GM20000 (cell line): ENCODE measurements around the gene R3HCC1L.

Experiments
- DNase-seq: peaks from one replicate; pipeline ENCODE4 v3.0.0; 2012; ENCODE audit warnings: low spot score
- CTCF ChIP-seq: IDR thresholded peaks from 2 replicates; pipeline ENCODE4 v1.5.1; 2012; ENCODE audit warnings: mild to moderate bottlenecking, control low read depth; ENCODE audit errors: extremely low read depth, missing control alignments

Gene R3HCC1L

GRCh38 chr10:98096731-98097130 lies 37.7 kb upstream of the R3HCC1L start:
- DNase-seq = no peak
- TF ChIP-seq CTCF = no peak

- TF ChIP-seq CTCF = no peak
- no peak for DNase-seq
These were observed 37.3 kb upstream of the R3HCC1L start for GRCh38 chr10:98097175-98097574.

- no peak for TF ChIP-seq CTCF
- no peak for DNase-seq
These were observed 36.8 kb upstream of the R3HCC1L start for GRCh38 chr10:98097616-98098015.

- no peak for DNase-seq
- no peak for TF ChIP-seq CTCF
These were observed 36.2 kb upstream of the R3HCC1L start for GRCh38 chr10:98098247-98098646.

GRCh38 chr10:98100476-98100875 lies 34.0 kb upstream of the R3HCC1L start:
- no peak for DNase-seq
- no peak for TF ChIP-seq CTCF

GRCh38 chr10:98101366-98101765 lies 33.1 kb upstream of the R3HCC1L start:
- DNase-seq = no peak
- no peak for TF ChIP-seq CTCF

- DNase-seq = no peak
- no peak for TF ChIP-seq CTCF
These were observed 30.3 kb upstream of the R3HCC1L start for GRCh38 chr10:98104125-98104524.

GRCh38 chr10:98106531-98106930 lies 27.9 kb upstream of the R3HCC1L start:
- DNase-seq = no peak
- TF ChIP-seq CTCF = no peak
